ENCODE measurements around the gene ADPRHL1. TPM values are rescaled to one million over a fixed set of nuclear protein-coding genes. Genes with fewer than 3 reads are reported as not detected.

The ADPRHL1 gene
- total RNA-seq, 3 donors from 2014 or later (not counting 1 experiment from before 2014, with no cell fraction given): 0.56 to 0.93 (median 0.72) TPM

- DNase-seq (no peak), ATAC-seq (no peak)
- no peak for TF ChIP-seq CTCF (IDR thresholded peaks at IDR 0.05)
Measured at GRCh38 chr13:113404723-113405471, 48.4 kb downstream of the ADPRHL1 start.

GRCh38 chr13:113404366-113404722, 48.9 kb downstream of the ADPRHL1 start:
- H3K4me1 Mint-ChIP-seq: no peaks in the 10 kb centered on the region
- no peaks in the 10 kb centered on the region for H3K27me3 ChIP-seq (ENCODE audit: control insufficient read depth, insufficient read depth, low read length)
- WGBS (ENCODE audit: insufficient coverage): 96% methylated on average over 2 of the region's 2 CpGs
- H3K4me3 ChIP-seq (ENCODE audit: low read length): no peak overlapping the region
- no peaks in the 10 kb centered on the region for H3K36me3 Mint-ChIP-seq
- no peaks in the 10 kb centered on the region for H3K9me3 ChIP-seq (ENCODE audit: control insufficient read depth, insufficient read depth, low read length)
- no peaks in the 10 kb centered on the region for H3K27me3 Mint-ChIP-seq (ENCODE audit: low read depth in 2 of 2)
- no peak overlapping the region for H3K27ac ChIP-seq (ENCODE audit: low read length)
- intact Hi-C loops (cut with micrococcal nuclease): no loop called here
- ATAC-seq (no peak), DNase-seq (no peak)
- no peak overlapping the region for H3K27ac Mint-ChIP-seq
- H3K9me3 Mint-ChIP-seq: no peaks in the 10 kb centered on the region
- no peaks in the 10 kb centered on the region for H3K36me3 ChIP-seq (ENCODE audit: control insufficient read depth, insufficient read depth, low read length)
- H3K4me3 Mint-ChIP-seq: no peak overlapping the region
- no peak for TF ChIP-seq CTCF (IDR thresholded peaks at IDR 0.05)
- no peaks in the 10 kb centered on the region for H3K4me1 ChIP-seq (ENCODE audit: control insufficient read depth, insufficient read depth, low read length)

More at GRCh38 chr13:113404723-113405471, 48.4 kb downstream of the ADPRHL1 start:
- Histone ChIP-seq H3K27ac (ENCODE audit: low read length) (no peak overlapping the region), H3K4me1 (ENCODE audit: control insufficient read depth, insufficient read depth, low read length) (peaks cover under 1% of the 10 kb centered on the region), H3K9me3 (ENCODE audit: control insufficient read depth, insufficient read depth, low read length) (no peaks in the 10 kb centered on the region), H3K27me3 (ENCODE audit: control insufficient read depth, insufficient read depth, low read length) (no peaks in the 10 kb centered on the region), H3K4me3 (ENCODE audit: low read length) (no peak overlapping the region), H3K36me3 (ENCODE audit: control insufficient read depth, insufficient read depth, low read length) (no peaks in the 10 kb centered on the region)
- 85% methylated on average over 34 of the region's 34 CpGs for WGBS (ENCODE audit: insufficient coverage)
- Mint-ChIP-seq H3K9me3 (no peaks in the 10 kb centered on the region), H3K36me3 (no peaks in the 10 kb centered on the region), H3K4me3 (no peak overlapping the region), H3K27ac (no peak overlapping the region), H3K27me3 (ENCODE audit: low read depth in 2 of 2) (no peaks in the 10 kb centered on the region), H3K4me1 (no peaks in the 10 kb centered on the region)
- intact Hi-C loops (cut with micrococcal nuclease): no loop called here

- Histone ChIP-seq H3K27ac (ENCODE audit: low read length) (no peak overlapping the region), H3K27me3 (ENCODE audit: control insufficient read depth, insufficient read depth, low read length) (no peaks in the 10 kb centered on the region), H3K4me1 (ENCODE audit: control insufficient read depth, insufficient read depth, low read length) (no peaks in the 10 kb centered on the region), H3K9me3 (ENCODE audit: control insufficient read depth, insufficient read depth, low read length) (no peaks in the 10 kb centered on the region), H3K4me3 (ENCODE audit: low read length) (no peak overlapping the region), H3K36me3 (ENCODE audit: control insufficient read depth, insufficient read depth, low read length) (no peaks in the 10 kb centered on the region)
- TF ChIP-seq CTCF (IDR thresholded peaks at IDR 0.05): no peak
- no peaks in the 10 kb centered on the region for H3K36me3 Mint-ChIP-seq
- no peaks in the 10 kb centered on the region for H3K9me3 Mint-ChIP-seq
- no peaks in the 10 kb centered on the region for H3K4me1 Mint-ChIP-seq
- no peak overlapping the region for H3K4me3 Mint-ChIP-seq
- intact Hi-C loops (cut with micrococcal nuclease): no loop called here
- 91% methylated on average over 32 of the region's 32 CpGs for WGBS (ENCODE audit: insufficient coverage)
- H3K27ac Mint-ChIP-seq: no peak overlapping the region
- ATAC-seq (no peak), DNase-seq (no peak)
- H3K27me3 Mint-ChIP-seq (ENCODE audit: low read depth in 2 of 2): no peaks in the 10 kb centered on the region
Measured at GRCh38 chr13:113403255-113404104, 49.8 kb downstream of the ADPRHL1 start.

Measured in natural killer cell (primary cell).